Esophagus (tissue), 2 donors: Measurements from ENCODE around the gene MYOM1. TPM values are rescaled to one million over a fixed set of nuclear protein-coding genes. Genes with fewer than 3 reads are reported as not detected.

Experiments
- H3K27ac ChIP-seq, 2 donors: one replicate each; pipeline ENCODE4 v1.5.1; 2013; ENCODE audit warnings: low read depth in 2 of 2, mild to moderate bottlenecking in 2 of 2, inconsistent platforms in 1 of 2, low read length in 1 of 2, moderate library complexity in 1 of 2
- H3K27me3 ChIP-seq, 2 donors: one replicate each; pipeline ENCODE4 v1.6.1; 2013; ENCODE audit warnings: low read length in 2 of 2, control low read depth in 1 of 2, mild to moderate bottlenecking in 1 of 2; ENCODE audit not compliant: insufficient read depth in 2 of 2, control insufficient read depth in 1 of 2
- H3K36me3 ChIP-seq, 2 donors: one replicate each; pipeline ENCODE4 v1.6.1; 2013; ENCODE audit warnings: low read length in 1 of 2; ENCODE audit not compliant: control insufficient read depth in 2 of 2, insufficient read depth in 2 of 2
- H3K4me1 ChIP-seq, 2 donors: one replicate each; pipeline ENCODE4 v1.6.1; 2013; ENCODE audit warnings: low read length in 1 of 2; ENCODE audit not compliant: control insufficient read depth in 2 of 2, insufficient read depth in 2 of 2
- H3K4me3 ChIP-seq, 2 donors: one replicate each; pipeline ENCODE4 v1.5.1; 2013; ENCODE audit warnings: low read length in 2 of 2, mild to moderate bottlenecking in 2 of 2, low read depth in 1 of 2, moderate library complexity in 1 of 2
- H3K9me3 ChIP-seq, 2 donors: one replicate each; pipeline ENCODE4 v1.6.1; 2013; ENCODE audit warnings: mild to moderate bottlenecking in 2 of 2, low read depth in 1 of 2, low read length in 1 of 2, moderate library complexity in 1 of 2; ENCODE audit not compliant: control insufficient read depth in 2 of 2, insufficient read depth in 1 of 2
- WGBS, 2 donors: extraction: QIAGEN DNeasy Blood & Tissue Kit; methylation state at CpG; one replicate each; pipeline ENCODE4 v1.1.7; 2013; 5-methylcytosine and 5-hydroxymethylcytosine counted together
- polyA plus RNA-seq, 2 donors: library from polyadenylated mRNA; stranded (reverse); fragments of 200-250 nt; gene quantifications; one replicate each; pipeline ENCODE4 v1.2.3, GENCODE V29; 2013
- donor health status: healthy with polysubstance abuse.
- donor health status: Bipolar disorder and iron deficiency.

MYOM1 gene
- polyA plus RNA-seq, 2 donors, result 1.6 to 1.7 TPM

DNA sequence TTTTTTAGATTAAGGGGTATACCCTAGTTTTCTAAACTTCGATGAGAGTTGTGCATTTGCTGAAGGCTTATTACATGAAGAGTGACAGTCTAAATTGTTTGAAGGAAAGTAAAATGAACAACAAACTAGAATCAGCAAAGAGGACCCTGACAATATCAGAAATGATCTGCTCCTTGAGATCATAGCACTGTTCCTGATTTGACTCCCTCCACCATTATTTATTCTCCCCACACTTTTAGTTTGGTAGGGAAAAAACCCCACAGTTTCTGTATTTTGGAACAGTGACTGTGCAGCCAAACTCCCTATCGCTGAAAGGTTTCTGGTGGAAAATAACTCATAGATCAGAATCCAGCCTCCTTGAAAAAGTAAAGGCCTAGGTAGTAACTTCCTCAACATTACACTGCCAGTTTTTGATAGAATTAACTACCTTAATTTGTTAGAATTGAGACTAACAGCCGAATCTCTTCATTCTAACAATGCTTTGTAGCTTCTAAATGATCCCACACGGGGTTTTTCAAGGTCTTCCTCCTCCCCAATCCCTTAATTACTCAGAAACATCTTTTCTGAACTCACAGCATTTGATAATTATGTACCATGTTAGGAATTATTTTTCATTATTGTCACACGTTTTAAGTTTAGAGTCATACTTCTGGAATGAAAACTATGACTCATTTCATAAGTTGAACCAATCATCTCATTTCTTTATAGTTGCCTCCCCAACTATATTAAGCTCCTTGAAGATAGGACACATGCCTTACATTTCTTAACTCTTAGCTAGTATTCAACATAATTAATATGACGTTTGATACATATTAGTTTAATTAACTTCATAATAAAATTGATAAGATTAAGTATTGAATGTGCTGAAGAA, 30.7 kb upstream of the MYOM1 start:
- H3K36me3 ChIP-seq, result peaks cover 0 to 5% of the 10 kb centered on the region in 2 donors
- peak overlapping the region; percentile 41 to 72 for H3K27ac ChIP-seq
- no peaks in the 10 kb centered on the region for H3K4me1 ChIP-seq
- no peaks in the 10 kb centered on the region for H3K27me3 ChIP-seq
- H3K9me3 ChIP-seq, result no peaks in the 10 kb centered on the region
- 28 to 31% methylated on average over 6 of the region's 6 CpGs for WGBS, 2 donors
- H3K4me3 ChIP-seq, result peak overlapping the region in 1 of 2 donors; percentile 98

DNA sequence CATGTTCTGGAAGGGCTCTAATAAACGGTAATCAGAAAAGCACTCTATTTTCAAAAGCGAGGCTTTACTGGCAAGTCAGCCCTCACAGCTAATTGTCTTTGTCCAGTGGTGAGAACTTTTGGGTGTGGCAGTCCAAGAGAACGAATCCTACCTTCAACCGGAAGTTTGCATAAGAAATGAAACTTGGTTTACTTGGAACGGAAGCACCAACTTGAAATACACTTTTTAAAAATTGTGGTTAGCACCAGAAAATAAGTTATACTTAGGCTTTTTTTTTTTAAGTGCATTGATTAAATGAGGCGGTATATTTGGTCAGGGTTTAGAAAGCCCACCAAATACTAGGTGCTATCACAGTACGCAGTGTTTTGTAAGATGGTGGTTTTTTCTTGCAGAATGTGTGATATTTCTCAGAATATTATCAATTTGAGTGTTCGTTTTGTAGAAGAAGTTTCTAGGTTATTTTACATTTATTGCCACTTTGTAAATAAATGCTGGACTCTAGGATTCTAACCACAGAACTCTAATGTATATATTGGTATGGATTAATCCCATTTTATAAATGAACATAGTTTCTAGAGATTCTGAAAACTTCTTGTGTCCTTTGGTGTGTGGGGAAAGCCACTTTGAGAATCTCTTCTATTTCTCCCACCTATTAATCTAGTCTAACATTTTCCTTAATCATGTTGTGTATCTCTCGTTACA, 29.0 kb upstream of the MYOM1 start:
- peak overlapping the region; percentile 55 to 99 for H3K27ac ChIP-seq
- no peaks in the 10 kb centered on the region for H3K27me3 ChIP-seq
- peak overlapping the region; percentile 10 to 98 for H3K4me3 ChIP-seq
- H3K4me1 ChIP-seq, result no peaks in the 10 kb centered on the region
- H3K36me3 ChIP-seq, result no peaks in the 10 kb centered on the region
- H3K9me3 ChIP-seq, result no peaks in the 10 kb centered on the region
- 11 to 12% methylated on average over 9 of the region's 9 CpGs for WGBS, 2 donors

DNA sequence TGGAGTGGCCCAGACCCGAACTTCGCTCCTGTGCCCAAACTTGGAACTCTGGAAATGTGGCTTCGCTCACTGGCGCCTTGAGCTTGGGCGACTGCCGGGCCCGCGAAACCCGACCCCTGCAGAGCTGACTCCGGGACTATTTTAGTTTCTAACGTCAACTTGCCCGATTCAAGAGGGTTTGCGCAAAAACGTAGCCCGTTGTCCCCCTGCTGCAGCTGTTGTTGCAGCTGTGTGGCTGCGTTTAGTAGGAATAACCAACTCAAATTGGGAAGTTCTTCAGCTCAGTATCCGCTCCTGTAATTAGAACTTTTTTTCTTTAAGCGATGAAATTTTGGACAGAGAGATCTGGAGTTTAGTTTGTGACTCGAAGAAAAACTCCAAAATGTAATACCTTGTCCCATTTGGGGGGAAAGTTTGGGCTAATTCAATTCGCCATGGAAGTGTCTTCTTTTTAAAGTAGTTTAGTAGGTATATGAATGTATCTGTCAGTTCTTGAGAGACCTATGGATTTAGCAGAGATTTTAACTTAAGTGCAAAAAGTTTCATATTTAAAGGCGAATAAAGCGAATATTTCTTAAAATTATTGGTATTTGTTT, 28.4 kb upstream of the MYOM1 start:
- WGBS, 2 donors, result 0% methylated on average over 22 of the region's 22 CpGs
- Histone ChIP-seq H3K4me3 (peak overlapping the region; percentile 97 to 98), H3K27me3 (no peaks in the 10 kb centered on the region), H3K9me3 (no peaks in the 10 kb centered on the region), H3K4me1 (no peaks in the 10 kb centered on the region), H3K36me3 (no peaks in the 10 kb centered on the region), H3K27ac (peak overlapping the region; percentile 99 to 100)

DNA sequence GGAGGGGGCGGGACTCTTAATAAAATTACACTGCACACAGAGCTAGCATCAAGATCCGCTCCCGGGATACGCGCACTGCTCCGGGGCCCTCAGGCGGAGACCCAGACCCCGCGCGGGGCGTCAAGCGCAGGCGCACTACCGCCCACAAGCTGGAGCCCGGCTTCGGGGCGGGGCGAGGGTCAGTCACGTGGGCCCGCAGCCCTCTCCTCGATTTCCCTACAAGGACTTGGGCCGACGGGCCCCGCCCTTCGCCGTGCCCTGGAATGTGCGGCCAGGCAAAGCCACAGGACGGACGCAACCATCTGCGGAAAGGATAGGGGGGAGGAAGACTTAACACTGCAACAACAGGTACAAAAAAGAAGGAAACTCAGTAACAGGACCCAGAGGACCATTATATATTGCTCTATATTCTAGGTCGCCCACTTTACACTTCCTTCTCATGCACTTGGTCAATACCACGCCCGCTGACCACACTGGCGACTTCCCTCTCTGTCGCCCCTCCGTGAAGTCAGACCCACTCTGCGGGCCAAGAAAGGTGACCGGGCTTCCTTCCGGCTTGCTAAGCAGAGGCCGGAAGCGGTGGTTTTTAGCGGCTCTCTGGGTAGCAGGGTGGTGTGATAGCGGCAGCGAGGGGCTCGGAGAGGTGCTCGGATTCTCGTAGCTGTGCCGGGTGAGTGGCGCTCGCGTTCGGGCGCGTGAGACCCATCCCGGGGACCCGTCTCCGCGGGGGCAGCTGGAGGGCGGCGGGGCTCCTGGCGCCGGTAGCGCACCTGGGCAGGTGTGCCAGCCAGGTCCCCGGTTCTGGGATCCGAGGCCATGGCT, 27.7 kb upstream of the MYOM1 start, which contains the start of gene MYL12A:
MYL12A (plus strand) TSS at position 562 of the 822 bp plus-strand sequence. CDS start 5,447 bp downstream, outside the sequence.
- no peaks in the 10 kb centered on the region for H3K4me1 ChIP-seq
- H3K27me3 ChIP-seq, result no peaks in the 10 kb centered on the region
- peak within 1 kb of the TSS; percentile 97 to 98 for H3K4me3 ChIP-seq
- peak within 1 kb of the TSS; percentile 99 to 100 for H3K27ac ChIP-seq
- H3K36me3 ChIP-seq, result no peaks in the 10 kb centered on the region
- no peaks in the 10 kb centered on the region for H3K9me3 ChIP-seq
- WGBS, 2 donors, result 0% methylated on average over 64 to 65 of the region's 65 CpGs

DNA sequence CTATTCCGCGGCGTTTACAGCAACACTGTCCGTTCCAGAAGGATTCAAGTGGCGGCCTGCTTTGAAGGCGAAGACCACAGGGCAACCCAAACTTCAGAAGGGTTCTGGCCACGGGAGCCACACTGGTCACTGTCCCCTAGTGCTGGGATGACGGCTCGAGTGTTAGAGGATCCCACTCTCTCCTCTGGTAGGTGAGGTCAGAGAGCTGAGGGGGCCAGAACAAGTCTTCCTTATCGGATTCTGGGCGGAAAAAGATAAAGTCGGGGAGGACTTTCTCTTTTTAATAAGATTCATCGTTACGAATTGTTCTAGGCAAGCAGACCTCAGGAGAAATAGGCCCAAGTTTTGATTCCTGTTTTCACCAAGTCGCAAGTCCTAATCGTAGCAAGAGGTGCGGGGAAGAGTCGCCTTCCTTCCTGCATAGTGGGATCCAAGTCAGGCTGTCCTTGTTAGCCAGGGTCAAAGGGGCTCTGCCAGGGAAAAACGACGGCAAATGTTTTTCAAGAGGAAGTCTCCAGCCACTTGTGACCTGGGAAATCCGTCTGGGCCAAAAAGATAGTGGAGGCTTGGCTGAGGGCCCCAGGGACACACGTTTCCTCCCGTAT, 27.0 kb upstream of the MYOM1 start:
- Histone ChIP-seq H3K36me3 (no peaks in the 10 kb centered on the region), H3K27me3 (no peaks in the 10 kb centered on the region), H3K9me3 (no peaks in the 10 kb centered on the region), H3K27ac (peak overlapping the region; percentile 99 to 100), H3K4me3 (peak overlapping the region; percentile 97 to 98), H3K4me1 (no peaks in the 10 kb centered on the region)
- 25 to 28% methylated on average over 23 of the region's 23 CpGs for WGBS, 2 donors

DNA sequence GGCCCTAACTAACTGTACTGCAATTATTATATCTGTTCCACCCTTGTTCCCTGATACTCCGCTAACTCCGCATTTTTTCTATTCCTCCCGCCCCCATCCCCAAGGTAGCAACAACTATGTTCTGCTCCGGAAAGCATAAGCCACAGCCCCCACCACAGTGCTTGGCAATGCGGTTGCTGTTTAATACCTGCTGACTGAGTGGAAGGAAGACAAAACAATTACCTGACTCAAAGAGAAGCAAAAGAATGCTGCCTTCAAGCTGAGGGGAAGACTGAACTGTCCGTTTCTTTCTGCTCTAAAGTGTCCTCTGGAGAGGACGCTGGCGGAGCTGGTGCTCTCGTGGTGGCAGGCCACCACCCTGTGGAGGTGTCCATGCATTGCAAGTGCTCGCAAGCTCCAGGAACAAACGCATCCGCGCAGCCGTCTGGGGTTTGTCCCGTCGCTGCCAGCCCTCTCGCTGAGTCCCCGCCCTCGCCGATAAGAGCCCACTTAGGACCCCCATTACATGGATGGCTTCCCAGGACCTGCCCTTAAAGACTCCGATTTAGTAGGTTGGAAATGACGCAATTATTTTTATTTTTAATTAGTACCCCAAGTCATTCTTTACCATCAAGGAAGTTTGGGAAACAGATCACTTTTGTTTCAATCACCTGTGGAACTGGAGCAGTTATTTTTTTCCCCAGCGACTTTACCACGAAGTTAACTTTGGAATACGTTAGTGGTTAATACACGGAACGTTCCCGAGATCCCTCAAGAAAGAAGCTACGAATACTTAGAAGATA, 26.3 kb upstream of the MYOM1 start:
- H3K9me3 ChIP-seq, result no peaks in the 10 kb centered on the region
- H3K36me3 ChIP-seq, result no peaks in the 10 kb centered on the region
- H3K4me1 ChIP-seq, result no peaks in the 10 kb centered on the region
- H3K4me3 ChIP-seq, result peak overlapping the region; percentile 97 to 98
- WGBS, 2 donors, result 5 to 7% methylated on average over 29 of the region's 29 CpGs
- no peaks in the 10 kb centered on the region for H3K27me3 ChIP-seq
- peak overlapping the region; percentile 99 to 100 for H3K27ac ChIP-seq

DNA sequence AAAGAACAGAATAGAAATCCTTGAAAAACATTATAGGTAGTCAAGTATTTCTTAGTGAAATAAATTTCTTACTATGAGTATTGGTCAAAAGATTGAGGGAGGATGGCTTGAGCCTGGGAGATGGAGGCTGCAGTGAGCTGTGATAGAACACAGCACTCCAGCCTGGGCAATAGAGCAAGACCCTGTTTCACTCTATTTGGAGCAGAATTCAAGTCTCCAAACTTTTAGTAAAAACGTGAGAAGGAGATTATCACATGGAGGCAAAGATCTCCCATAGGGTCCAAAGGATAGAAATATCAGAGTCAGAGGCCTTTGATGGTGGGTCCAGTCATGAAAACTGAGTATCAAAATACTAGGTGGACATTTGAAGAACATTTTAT, 25.4 kb upstream of the MYOM1 start:
- H3K27me3 ChIP-seq, result no peaks in the 10 kb centered on the region
- H3K9me3 ChIP-seq, result no peaks in the 10 kb centered on the region
- no peaks in the 10 kb centered on the region for H3K4me1 ChIP-seq
- 60 to 62% methylated on average over 1 of the region's 1 CpG for WGBS, 2 donors
- H3K27ac ChIP-seq, result no peak overlapping the region
- H3K4me3 ChIP-seq, result peak overlapping the region in 1 of 2 donors; percentile 98
- no peaks in the 10 kb centered on the region for H3K36me3 ChIP-seq

DNA sequence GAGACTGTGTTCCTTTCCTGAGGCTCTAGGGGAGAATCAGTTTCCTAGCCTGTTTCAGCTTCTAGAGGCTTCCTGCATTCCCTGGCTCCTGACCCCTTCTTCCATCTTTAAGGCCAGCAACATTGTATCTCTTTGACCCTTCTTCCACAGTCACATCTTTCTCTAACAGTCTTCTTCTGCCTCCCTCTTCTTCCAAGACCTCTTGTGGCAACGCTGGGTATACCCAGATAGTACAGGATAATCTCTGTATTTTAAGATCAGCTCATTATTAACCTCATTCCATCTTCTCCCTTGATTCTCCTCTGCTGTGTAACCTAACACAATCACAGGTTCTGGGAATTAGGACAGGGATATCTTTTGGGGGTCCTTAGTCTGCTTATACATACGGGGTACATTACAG, 19.0 kb upstream of the MYOM1 start:
- WGBS, 2 donors, result 80 to 93% methylated on average over 2 of the region's 2 CpGs
- peaks cover 0 to 2% of the 10 kb centered on the region in 2 donors for H3K4me1 ChIP-seq
- no peaks in the 10 kb centered on the region for H3K9me3 ChIP-seq
- no peaks in the 10 kb centered on the region for H3K27me3 ChIP-seq
- no peak overlapping the region for H3K4me3 ChIP-seq
- no peaks in the 10 kb centered on the region for H3K36me3 ChIP-seq
- no peak overlapping the region for H3K27ac ChIP-seq
